ENCODE results near the gene MRPS18A. TPM values are rescaled to one million over a fixed set of nuclear protein-coding genes. Genes with fewer than 3 reads are reported as not detected.
A peak's percentile ranks its signal among the peaks of the same experiment; 100 is the strongest.

Gene MRPS18A
- total and polyA plus RNA-seq, 9 of the 15 experiments (the other 6 are each of a cell fraction or from before 2014, with no cell fraction given), result 87.5 to 243 (median 125) TPM

GRCh38 chr6:43687437-43688347 lies at the start of gene MRPS18A (continued):
- TF ChIP-seq, protein P1, sequence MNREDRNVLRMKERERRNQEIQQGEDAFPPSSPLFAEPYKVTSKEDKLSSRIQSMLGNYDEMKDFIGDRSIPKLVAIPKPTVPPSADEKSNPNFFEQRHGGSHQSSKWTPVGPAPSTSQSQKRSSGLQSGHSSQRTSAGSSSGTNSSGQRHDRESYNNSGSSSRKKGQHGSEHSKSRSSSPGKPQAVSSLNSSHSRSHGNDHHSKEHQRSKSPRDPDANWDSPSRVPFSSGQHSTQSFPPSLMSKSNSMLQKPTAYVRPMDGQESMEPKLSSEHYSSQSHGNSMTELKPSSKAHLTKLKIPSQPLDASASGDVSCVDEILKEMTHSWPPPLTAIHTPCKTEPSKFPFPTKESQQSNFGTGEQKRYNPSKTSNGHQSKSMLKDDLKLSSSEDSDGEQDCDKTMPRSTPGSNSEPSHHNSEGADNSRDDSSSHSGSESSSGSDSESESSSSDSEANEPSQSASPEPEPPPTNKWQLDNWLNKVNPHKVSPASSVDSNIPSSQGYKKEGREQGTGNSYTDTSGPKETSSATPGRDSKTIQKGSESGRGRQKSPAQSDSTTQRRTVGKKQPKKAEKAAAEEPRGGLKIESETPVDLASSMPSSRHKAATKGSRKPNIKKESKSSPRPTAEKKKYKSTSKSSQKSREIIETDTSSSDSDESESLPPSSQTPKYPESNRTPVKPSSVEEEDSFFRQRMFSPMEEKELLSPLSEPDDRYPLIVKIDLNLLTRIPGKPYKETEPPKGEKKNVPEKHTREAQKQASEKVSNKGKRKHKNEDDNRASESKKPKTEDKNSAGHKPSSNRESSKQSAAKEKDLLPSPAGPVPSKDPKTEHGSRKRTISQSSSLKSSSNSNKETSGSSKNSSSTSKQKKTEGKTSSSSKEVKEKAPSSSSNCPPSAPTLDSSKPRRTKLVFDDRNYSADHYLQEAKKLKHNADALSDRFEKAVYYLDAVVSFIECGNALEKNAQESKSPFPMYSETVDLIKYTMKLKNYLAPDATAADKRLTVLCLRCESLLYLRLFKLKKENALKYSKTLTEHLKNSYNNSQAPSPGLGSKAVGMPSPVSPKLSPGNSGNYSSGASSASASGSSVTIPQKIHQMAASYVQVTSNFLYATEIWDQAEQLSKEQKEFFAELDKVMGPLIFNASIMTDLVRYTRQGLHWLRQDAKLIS (CRISPR knock-in tag; IDR thresholded peaks at IDR 0.05), result no peak; the same call in 1 of the 2 replicates
- TF ChIP-seq ZNF232 (CRISPR knock-in tag; IDR thresholded peaks at IDR 0.05) (no peak), HNRNPUL1 (IDR thresholded peaks at IDR 0.05; ENCODE audit: low read length) (no peak), LARP7 (IDR thresholded peaks at IDR 0.05) (no peak), ETS1 (conservative IDR thresholded peaks at IDR 0.05; ENCODE audit: control insufficient read depth, low read depth, low read length) (peak; percentile 87), USF2 (CRISPR knock-in tag; IDR thresholded peaks at IDR 0.05) (no peak), ZBTB26 (CRISPR knock-in tag; IDR thresholded peaks at IDR 0.05) (no peak), NR2C1 (IDR thresholded peaks at IDR 0.05) (peak; percentile 98), NR2C1 (tag; IDR thresholded peaks at IDR 0.05) (peak; percentile 99), ID3 (CRISPR knock-in tag; IDR thresholded peaks at IDR 0.05) (no peak), ID3 (tag; IDR thresholded peaks at IDR 0.05) (peak; percentile 47; the same call in 1 of the 2 replicates), HLTF (IDR thresholded peaks at IDR 0.05) (no peak)
- TF ChIP-seq, protein P2, sequence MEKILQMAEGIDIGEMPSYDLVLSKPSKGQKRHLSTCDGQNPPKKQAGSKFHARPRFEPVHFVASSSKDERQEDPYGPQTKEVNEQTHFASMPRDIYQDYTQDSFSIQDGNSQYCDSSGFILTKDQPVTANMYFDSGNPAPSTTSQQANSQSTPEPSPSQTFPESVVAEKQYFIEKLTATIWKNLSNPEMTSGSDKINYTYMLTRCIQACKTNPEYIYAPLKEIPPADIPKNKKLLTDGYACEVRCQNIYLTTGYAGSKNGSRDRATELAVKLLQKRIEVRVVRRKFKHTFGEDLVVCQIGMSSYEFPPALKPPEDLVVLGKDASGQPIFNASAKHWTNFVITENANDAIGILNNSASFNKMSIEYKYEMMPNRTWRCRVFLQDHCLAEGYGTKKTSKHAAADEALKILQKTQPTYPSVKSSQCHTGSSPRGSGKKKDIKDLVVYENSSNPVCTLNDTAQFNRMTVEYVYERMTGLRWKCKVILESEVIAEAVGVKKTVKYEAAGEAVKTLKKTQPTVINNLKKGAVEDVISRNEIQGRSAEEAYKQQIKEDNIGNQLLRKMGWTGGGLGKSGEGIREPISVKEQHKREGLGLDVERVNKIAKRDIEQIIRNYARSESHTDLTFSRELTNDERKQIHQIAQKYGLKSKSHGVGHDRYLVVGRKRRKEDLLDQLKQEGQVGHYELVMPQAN (IDR thresholded peaks at IDR 0.05; ENCODE audit: borderline replicate concordance), result no peak
- TF ChIP-seq, protein P3, sequence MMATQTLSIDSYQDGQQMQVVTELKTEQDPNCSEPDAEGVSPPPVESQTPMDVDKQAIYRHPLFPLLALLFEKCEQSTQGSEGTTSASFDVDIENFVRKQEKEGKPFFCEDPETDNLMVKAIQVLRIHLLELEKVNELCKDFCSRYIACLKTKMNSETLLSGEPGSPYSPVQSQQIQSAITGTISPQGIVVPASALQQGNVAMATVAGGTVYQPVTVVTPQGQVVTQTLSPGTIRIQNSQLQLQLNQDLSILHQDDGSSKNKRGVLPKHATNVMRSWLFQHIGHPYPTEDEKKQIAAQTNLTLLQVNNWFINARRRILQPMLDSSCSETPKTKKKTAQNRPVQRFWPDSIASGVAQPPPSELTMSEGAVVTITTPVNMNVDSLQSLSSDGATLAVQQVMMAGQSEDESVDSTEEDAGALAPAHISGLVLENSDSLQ (IDR thresholded peaks at IDR 0.05), result peak; percentile 96
